GM19023 (cell line): ENCODE results near the gene USF2.
"Not testable (repeated sequence)": the region's sequence is repeated elsewhere in the genome, so short reads cannot be mapped to it uniquely, and the experiment has no call there.

Experiments
- ATAC-seq: cut with Tn5 transposase; IDR thresholded peaks from one replicate; pipeline ENCODE4 v1.9.1; 2021; ENCODE audit warnings: mild to moderate bottlenecking, moderate library complexity; ENCODE audit not compliant: unreplicated experiment

The USF2 gene

DNA sequence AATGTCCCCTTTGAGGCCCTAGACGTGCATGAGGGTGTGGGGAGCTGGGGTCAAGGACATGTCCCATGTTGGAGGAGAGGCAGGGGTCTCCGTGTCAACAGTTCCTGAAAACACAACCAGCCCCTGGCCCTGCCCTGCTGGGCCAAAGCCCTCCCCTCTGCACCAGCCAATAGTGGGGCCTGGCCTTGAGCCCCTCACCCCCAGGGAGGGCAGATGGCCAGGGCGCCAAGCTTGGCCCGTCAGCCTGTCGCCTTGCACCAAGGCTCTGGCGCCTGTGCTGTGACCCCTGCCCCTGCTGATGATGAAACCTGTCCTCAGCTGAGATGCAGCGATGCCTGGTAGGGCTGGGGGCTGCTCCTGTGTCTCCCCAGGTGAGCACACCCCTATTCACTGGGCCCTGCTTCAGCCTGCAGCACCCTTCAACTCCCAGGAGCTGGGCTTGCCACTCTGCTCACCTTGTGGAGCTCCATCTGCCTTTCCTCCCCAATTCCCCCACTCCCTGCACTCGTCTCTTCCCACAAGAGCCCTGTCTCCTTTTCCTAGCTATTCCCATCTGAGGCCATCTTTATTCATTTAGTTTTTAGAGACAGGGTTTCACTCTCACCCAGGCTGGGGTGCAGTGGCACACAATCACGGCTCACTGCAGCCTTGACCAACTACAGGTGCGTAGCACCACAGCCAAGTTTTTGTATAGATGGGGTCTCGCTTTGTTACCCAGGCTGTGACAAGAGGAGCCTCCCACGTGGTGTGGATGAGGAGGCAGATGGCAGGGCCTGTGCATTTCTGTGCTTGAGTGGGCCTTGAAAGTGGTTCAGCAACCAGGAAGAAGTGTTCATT, 11.4 kb downstream of the USF2 start:
- ATAC-seq, result no peak

GRCh38 chr19:35281303-35281702, 12.5 kb downstream of the USF2 start:
- no peak for ATAC-seq

DNA sequence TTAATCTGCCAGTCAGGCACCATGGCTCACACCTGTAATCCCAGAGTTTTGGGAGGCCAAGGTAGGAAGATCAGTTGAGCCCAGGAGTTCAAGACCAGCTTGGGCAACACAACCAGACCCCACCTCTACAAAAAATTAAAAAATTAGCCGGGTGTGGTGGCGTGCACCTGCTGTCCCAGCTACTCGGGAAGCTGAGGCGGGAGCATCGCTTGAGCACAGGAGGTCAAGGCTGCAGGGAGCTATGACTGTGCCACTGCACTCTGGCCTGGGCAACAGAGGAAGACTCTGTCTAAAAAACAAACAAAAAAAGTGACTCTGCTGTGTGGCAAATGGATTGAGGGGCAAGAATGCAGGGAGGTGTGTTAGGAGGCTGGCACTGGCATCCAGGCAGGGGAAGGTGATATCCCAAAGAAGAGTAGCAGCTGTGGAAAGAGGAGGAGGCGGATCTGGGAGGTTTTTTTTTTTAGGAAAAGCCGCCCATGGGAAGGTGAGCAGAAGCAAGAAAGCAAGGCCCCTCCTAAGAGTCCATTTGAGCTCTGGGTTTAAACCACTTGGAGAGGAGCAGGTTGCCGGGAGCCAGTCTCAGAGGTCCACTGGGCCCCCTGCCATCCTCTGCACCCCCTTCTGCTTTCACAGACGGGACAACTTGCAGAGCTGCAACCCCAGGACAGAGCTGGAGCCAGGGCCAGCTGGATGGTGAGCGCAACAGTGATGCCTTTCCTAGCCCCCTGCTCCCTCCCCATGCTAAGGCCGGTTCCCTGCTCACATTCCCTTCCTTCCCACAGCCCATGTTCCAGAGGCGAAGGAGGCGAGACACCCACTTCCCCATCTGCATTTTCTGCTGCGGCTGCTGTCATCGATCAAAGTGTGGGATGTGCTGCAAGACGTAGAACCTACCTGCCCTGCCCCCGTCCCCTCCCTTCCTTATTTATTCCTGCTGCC, 15.7 kb downstream of the USF2 start:
- ATAC-seq, result no peak

DNA sequence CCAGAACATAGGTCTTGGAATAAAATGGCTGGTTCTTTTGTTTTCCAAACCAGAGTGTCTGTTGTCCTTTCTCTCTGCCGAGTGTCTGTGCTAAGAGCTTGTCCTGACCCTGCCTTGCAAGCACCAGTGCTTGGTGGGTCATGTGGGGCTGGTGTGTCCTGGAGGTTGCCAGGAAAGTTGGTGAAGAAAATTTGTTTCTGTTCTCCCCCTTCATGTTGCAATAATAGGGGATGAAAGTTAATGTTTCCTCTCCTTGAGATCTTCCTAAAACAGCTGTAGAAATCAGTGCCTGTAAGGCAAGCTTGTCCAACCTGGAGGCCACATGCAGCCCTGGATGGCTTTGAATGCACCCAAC, 16.3 kb downstream of the USF2 start:
- ATAC-seq, result no peak

DNA sequence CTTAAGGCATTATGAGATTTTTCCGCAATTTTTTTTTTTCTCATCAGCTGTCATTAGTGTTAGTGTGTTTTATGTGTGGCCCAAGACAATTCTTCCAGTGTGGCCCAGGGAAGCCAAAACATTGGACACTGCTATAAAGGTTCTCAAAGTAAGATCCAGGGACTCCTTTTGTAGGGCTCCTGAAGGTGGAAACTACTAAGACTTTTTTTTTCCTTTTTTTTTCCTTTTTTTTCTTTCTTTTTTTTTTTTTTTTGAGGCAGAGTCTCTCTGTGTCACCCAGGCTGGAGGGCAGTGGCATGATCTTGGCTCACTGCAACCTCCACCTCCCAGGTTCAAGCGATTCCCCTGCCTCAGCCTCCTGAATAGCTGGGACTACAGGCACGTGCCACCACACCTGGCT, 16.7 kb downstream of the USF2 start:
- not testable (repeated sequence) for ATAC-seq

DNA sequence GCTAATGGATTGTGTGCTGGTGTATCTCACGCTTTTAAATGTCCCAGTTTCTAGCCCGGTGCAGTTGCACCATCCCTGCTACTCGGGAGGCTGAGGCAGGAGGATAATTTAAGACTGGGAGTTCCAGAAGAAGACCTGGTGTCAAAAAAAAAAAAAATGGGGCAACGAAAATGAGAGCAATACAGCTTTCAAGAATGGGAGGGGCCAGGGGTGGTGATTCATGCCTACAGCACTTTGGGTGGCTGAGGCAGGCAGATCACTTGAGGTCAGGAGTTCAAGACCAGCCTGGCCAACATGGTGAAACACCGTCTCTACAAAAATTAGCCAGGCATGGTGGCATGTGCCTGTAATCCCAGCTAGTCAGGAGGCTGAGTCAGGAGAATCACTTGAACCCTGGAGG, 17.3 kb downstream of the USF2 start:
- not testable (repeated sequence) for ATAC-seq

- no peak for ATAC-seq
Measured at GRCh38 chr19:35287713-35288112, 19.0 kb downstream of the USF2 start.

- no peak for ATAC-seq
Measured at GRCh38 chr19:35288331-35288730, 19.6 kb downstream of the USF2 start.

DNA sequence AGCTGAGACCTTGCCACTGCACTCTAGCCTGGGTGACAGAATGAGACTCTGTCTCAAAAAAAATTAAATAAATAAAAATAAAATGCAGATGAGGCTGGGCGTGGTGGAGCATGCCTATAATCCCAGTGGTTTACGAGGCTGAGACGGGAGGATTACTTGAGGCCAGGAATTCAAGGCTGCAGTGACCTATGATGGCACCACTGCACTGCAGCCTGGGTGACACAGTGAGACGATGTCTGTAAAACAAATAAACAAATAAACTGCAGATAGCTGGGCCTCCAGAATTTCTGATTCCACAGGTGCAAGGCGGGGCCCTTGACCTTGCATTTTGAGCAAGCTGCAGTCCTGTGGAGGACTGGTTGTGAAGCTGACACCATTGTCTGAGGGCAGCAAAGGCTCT, 20.1 kb downstream of the USF2 start:
- ATAC-seq, result no peak

GRCh38 chr19:35290381-35291127, 21.8 kb downstream of the USF2 start:
- ATAC-seq, result no peak

DNA sequence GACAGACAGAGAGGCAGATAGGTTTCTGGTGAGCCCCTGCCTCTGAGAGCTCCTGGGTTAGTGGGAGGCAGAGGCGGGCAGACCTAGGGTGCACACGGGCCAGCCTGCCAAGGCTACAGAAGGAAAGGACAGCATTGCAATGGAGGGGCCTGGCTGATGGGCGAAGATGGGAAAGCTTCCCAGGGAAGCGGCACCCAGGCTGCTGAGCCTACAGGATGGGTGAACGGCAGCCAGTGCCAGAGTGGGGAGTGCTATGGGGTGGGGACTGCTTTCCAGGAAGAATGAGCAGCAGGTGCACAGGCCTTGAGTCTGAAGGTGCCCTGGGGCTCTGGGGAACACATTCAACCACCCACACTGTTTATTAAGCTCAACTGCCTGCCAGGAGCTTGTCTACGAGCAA, 22.5 kb downstream of the USF2 start:
- no peak for ATAC-seq

DNA sequence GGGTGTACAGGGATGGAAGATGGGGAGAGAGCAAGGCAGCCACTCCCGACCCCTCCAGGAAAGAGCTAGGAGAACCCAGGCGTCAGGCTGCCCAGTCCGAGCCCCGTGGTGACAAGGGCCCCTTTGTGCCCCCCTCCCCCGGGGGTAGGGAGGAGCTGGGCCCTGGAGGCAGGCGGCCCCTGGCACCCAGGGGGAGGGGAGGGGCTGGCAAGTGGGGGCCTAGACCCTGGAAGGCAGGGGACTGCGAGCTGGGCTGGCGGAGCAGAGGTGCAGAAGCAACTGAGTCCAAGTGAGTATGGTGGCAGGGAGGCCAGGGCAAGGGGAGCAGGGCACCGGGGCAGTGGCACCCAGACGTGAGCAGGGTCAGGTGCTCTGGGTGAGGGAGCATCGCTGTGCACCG, 23.2 kb downstream of the USF2 start, which contains the start of gene MAG:
TSS of gene MAG (plus strand) at position 246 of the 400 bp plus-strand sequence. CDS start 3,248 bp downstream, outside the sequence.
- no peak for ATAC-seq

GRCh38 chr19:35292421-35293362, 23.9 kb downstream of the USF2 start:
- no peak for ATAC-seq

DNA sequence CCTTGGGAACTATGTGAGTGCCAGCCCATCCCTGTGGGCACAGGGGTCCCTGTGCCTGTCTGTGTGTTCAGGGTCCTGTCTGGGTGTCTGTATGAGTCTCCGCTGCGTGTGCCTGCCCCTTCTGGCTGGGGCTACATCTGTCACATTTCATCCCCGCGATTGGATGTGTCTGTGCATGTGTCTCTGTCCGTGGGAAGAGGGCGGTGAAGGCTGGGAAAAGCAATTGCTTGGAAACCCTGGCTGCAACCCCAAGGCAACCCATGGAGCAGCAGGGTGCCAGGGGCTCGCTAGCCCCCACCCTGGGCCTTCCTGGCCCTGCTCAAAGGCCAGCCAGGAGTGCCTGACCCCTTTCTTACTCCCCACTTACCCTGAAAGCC, 24.6 kb downstream of the USF2 start:
- ATAC-seq, result no peak

DNA sequence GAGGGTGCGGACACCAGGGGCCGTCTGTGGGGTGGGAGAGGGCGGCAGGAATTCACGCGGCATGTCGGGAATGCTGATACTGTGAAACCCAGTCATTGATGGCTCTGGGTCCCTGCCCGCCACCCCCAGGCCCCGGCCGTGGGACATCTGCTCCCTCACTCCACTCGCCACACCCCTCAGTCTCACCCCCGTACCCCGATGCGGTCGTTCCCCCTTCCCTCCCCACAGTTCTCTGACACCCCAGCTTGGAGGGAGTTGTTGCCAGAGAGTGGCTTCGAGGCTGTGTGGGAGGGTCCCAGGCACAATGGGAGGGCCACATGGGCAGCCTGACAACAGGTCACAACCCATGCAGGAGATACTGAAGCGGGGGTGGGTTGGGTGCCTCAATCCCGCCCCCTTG, 25.0 kb downstream of the USF2 start:
- ATAC-seq, result no peak

GRCh38 chr19:35294328-35294727, 25.6 kb downstream of the USF2 start:
- ATAC-seq, result no peak

GRCh38 chr19:35294859-35295791, 26.4 kb downstream of the USF2 start:
- no peak for ATAC-seq

DNA sequence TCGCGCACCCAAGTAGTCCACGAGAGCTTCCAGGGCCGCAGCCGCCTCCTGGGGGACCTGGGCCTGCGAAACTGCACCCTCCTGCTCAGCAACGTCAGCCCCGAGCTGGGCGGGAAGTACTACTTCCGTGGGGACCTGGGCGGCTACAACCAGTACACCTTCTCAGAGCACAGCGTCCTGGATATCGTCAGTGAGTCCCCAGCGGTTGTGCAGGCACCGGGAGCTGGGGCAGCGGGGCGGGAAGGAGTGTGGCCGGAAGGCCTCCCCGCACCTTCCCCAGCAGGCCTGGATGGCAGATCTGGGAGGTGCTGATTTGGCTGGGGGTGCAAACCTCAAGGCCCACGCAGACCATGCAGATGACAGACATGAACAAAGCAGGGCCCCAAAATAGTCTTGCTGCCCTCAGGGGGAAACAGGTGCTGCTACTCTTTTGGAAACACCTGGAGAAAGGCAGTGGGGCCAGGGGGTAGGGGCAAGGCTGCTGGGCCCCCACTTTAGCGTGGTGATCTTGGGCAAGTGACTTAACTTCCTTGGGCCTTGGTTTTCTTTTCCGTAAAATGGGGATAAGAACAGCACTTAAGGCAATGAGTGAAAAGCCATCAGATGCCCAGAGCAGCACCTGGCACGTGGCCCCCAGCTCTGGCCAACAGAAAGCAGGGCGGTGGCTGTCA, 27.2 kb downstream of the USF2 start:
- ATAC-seq, result no peak
